GM19238 (cell line): ENCODE measurements around the gene MLN.

ENCODE experiments used
- DNase-seq: peaks from one replicate; pipeline ENCODE4 v3.0.0; 2011; ENCODE audit warnings: low spot score; ENCODE audit not compliant: insufficient read length

The MLN gene

DNA sequence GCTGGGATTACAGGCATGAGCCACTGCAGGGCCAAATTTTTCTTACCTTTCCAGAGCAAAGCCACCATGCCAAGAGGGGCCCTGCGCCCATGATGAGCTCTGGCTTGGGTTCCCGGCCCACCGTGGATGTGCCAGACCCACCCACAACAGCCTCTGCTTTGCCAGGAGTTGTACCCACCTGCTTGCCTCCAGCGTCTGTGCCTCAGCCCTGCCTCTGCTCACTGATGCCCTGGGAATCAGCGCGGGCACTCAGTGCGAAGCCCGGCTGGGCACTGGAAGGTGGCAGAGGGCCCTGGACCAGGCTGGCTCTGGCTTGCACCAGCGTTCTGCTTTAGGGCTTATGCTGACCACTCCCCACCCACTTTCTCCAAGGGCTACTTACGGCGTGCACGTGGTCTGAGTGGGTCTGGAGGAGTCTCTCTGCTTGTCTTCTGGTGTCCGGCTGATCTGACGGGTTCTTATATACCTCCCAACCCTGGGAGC, at the start of gene MLN:
TSS of gene MLN (minus strand) at position 433 of the 483 bp plus-strand sequence. CDS start 2,840 bp downstream, outside the sequence.
- DNase-seq, result no peak

GRCh38 chr6:33853026-33853425, 49.2 kb upstream of the MLN start:
- no peak for DNase-seq

DNA sequence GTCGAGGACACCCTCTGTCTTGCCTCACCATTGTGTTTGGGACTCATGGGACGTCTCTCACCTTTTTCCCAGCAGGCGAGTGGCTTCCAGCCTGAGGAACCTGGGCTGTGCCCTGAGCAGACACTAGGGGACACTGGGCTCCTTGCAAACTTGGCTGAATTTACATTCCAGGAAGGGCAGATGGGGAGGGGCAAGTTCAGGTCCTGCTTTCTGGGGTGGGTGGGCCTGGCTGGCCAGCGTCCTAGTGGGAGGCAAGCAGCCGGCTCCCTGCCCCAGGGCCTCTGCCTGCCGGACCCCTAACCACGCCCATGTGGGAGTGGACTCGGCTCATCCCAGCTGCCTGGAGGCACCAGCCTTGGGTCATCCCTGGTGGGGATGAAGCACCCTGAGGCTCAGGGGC, 48.2 kb upstream of the MLN start:
- DNase-seq, result no peak

GRCh38 chr6:33850869-33851541, 47.2 kb upstream of the MLN start:
- DNase-seq, result no peak

GRCh38 chr6:33850296-33850695, 46.5 kb upstream of the MLN start:
- no peak for DNase-seq

DNA sequence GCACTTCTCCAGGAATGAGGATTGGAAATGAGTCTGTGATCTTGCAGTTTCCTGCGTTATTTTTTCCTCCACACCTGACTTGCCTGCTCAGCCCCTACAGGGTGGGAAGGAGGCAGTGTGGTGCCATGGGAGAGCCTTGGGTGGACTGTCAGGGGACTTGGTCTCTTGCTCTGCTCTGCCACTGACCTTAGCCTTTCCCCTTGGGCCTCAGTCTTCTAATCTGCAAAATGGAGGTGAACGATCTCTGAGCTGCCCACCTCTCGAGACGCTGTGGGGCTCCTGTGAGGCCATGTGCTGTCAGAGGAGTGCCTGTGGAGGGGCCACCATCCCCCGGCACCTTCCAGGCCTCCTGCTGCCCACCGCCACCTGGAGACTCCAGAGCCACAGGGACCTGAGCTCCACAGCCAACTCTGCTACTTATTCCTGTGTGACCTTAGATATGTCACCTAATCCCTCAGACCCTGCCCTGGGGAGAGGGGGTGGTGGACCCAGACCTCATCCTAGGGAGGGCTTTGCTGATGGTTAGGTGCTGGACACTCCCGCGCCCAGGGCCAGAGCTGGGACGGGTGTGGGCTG, 45.8 kb upstream of the MLN start:
- DNase-seq, result no peak

DNA sequence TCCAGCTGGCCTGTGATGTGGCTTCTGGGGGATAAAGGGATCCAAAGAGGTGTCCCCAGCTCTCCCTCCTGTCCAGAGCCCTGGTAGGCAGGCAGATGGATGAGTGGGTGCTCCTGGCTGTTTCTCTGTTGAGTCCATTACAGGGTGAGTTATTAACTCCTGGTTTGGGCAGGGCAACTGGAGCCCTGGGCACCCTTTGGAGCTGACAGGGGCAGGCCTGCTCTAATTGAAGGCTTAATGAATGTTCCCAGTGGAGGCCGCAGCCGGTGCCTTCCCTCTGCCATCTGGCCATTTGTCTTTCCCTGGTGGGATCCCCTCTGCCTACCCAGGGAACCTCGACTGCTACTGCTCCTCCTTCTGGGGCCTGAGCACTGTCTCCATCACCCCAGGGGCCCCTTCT, 44.7 kb upstream of the MLN start:
- no peak for DNase-seq

GRCh38 chr6:33847867-33848266, 44.1 kb upstream of the MLN start:
- no peak for DNase-seq

- no peak for DNase-seq
These were observed 43.3 kb upstream of the MLN start for GRCh38 chr6:33847078-33847477.

- DNase-seq, result no peak
These were observed 42.4 kb upstream of the MLN start for GRCh38 chr6:33846226-33846625.

GRCh38 chr6:33845031-33845745, 41.4 kb upstream of the MLN start:
- no peak for DNase-seq

DNA sequence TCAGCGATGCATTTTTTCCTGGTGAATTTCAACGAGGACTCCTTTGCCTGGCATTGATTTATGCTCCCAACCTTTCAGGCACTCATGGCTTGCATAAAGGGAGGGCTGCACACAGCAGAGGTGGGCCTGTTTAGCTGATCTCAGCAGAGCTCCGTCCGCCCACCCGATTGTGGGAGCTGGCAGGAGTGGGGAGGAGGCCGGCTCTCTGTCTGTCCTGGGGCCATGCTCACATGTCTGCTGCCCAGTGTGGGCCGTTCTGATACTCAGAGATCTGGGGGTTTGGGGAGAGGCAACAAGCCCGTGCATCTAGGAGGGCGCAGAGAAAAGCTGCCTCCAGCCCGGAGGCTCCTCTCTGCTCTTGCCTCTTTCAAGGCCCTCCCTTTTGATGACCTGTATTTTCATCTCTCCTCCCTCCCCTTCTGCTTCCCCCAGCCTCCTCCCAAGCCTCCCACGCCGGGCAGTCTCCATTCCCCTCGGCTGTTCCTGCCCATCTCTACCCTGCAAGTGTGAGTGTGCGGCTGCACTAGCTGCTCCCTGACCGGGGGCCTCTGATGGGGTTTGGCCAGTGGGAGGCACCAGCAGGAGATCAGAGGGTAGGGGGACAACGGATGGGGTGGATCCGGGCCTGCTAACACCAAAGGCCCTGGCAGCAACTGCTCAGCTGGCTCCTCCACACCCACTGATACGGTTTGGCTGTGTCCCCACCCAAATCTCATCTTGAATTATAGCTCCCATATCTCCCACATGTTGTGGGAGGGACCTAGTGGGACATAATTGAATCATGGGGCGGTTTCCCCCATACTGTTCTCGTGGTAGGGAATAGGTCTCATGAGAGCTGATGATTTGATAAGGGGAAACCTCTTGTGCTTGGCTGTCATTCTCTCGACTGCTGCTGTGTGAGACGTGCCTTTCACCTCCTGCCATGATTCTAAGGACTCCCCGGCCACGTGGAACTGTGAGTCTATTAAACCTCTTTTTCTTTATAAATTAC, 39.6 kb upstream of the MLN start:
- DNase-seq, result no peak

- no peak for DNase-seq
These were observed 38.1 kb upstream of the MLN start for GRCh38 chr6:33841868-33842267.

DNA sequence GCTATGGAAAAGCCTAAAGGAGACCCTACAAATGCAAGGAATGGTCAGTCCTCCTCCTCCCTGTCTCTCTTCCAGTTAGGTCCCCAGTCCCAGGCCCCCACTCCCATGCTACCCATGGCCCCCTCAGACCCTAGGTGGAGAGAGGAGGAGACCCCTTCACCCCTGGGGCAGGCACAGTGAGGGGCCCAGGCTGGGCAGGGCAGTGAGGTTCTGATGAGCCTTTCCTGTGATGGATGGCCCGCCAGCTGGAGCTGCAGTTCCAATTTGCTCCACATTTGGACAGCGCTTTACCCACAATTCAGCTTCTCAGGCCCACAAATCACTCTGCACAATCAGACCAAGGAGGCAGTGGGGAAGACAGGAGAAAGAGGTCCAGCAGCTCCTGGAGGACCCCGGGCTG, 37.3 kb upstream of the MLN start:
- no peak for DNase-seq

GRCh38 chr6:33840048-33840926, 36.5 kb upstream of the MLN start:
- peak; percentile 61 for DNase-seq

DNA sequence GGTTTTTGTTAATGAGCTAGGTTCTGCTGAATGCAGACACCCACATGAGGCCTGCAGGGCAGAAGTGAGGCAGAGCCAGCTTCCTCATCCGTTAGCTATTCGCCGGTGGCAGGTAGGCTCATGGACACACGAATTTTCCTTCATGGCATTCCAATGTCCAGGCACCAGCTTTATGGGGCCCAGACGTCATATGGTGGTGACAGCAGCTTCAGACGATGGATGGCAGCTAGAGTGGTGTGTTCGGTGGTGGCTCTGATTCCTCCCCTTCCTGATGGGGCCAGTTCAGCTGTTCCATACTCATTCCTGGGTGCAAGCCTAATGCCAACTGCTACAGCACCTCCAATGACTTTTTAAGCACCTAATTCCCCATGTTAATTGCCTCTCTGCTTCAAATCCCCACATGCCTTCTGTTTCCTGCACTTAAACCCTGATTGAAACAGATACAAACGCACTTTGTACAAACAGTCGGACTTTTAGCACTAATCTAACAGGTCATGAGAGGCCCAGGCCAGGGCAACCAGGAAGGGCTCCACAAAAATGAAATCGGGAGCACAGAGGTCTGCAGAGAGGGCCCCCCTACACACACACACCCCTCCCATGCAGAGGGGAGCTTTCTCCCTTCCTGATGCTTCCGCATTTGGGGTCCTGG, 35.7 kb upstream of the MLN start:
- DNase-seq, result no peak

- DNase-seq, result no peak
These were observed 35.2 kb upstream of the MLN start for GRCh38 chr6:33838983-33839382.

GRCh38 chr6:33837971-33838665, 34.3 kb upstream of the MLN start:
- no peak for DNase-seq

- no peak for DNase-seq
These were observed 33.1 kb upstream of the MLN start for GRCh38 chr6:33836806-33837469.
